ENCODE measurements around the gene FRG2C. TPM values are rescaled to one million over a fixed set of nuclear protein-coding genes. Genes with fewer than 3 reads are reported as not detected.
"Not testable (repeated sequence)": the region's sequence is repeated elsewhere in the genome, so short reads cannot be mapped to it uniquely, and the experiment has no call there.

Gene FRG2C
- total RNA-seq, 3 donors from 2014 or later (not counting 1 experiment from before 2014, with no cell fraction given), result not detected

DNA sequence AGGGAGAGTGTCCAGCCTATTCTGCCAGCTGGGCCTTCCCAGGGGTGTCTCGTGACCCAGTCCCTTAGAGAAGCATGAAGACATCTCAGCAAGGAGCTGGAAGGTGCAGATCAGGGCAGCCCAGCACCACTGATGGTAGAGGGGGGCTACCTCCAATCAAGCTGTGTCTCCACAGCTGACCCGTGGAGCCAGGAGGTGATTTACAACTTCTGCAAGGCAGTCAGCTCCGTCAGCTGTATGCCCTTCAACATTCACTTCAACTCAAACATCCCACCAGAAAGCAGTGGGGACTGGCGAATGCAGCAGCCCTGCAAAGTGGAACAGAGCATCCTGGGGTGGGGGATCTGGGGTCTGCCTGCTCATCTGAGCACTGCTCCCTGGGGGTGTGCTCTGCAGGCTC, 32.6 kb upstream of the FRG2C start:
- DNase-seq (no peak), ATAC-seq (no peak)
- Mint-ChIP-seq H3K27ac (no peak overlapping the region), H3K4me3 (no peak overlapping the region), H3K4me1 (peaks cover 0 to 5% of the 10 kb centered on the region in 2 donors), H3K27me3 (ENCODE audit: low read depth in 2 of 2) (no peaks in the 10 kb centered on the region), H3K36me3 (no peaks in the 10 kb centered on the region), H3K9me3 (no peaks in the 10 kb centered on the region)
- Histone ChIP-seq H3K4me1 (ENCODE audit: control insufficient read depth, insufficient read depth, low read length) (no peaks in the 10 kb centered on the region), H3K9me3 (ENCODE audit: control insufficient read depth, insufficient read depth, low read length) (no peaks in the 10 kb centered on the region), H3K4me3 (ENCODE audit: low read length) (no peak overlapping the region), H3K36me3 (ENCODE audit: control insufficient read depth, insufficient read depth, low read length) (no peaks in the 10 kb centered on the region), H3K27me3 (ENCODE audit: control insufficient read depth, insufficient read depth, low read length) (no peaks in the 10 kb centered on the region), H3K27ac (ENCODE audit: low read length) (no peak overlapping the region)
- TF ChIP-seq, protein P1, sequence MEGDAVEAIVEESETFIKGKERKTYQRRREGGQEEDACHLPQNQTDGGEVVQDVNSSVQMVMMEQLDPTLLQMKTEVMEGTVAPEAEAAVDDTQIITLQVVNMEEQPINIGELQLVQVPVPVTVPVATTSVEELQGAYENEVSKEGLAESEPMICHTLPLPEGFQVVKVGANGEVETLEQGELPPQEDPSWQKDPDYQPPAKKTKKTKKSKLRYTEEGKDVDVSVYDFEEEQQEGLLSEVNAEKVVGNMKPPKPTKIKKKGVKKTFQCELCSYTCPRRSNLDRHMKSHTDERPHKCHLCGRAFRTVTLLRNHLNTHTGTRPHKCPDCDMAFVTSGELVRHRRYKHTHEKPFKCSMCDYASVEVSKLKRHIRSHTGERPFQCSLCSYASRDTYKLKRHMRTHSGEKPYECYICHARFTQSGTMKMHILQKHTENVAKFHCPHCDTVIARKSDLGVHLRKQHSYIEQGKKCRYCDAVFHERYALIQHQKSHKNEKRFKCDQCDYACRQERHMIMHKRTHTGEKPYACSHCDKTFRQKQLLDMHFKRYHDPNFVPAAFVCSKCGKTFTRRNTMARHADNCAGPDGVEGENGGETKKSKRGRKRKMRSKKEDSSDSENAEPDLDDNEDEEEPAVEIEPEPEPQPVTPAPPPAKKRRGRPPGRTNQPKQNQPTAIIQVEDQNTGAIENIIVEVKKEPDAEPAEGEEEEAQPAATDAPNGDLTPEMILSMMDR (IDR thresholded peaks at IDR 0.05), result no peak
- WGBS (ENCODE audit: insufficient coverage), result 73% methylated on average over 4 of the region's 4 CpGs
- intact Hi-C loops (cut with micrococcal nuclease), result no loop called here

- H3K9me3 Mint-ChIP-seq; H3K27me3 ChIP-seq (ENCODE audit: control insufficient read depth, insufficient read depth, low read length); H3K4me1 ChIP-seq (ENCODE audit: control insufficient read depth, insufficient read depth, low read length); H3K4me3 ChIP-seq (ENCODE audit: low read length); H3K27me3 Mint-ChIP-seq (ENCODE audit: low read depth in 2 of 2); H3K36me3 Mint-ChIP-seq; H3K4me3 Mint-ChIP-seq; H3K9me3 ChIP-seq (ENCODE audit: control insufficient read depth, insufficient read depth, low read length); intact Hi-C loops (cut with micrococcal nuclease); H3K27ac Mint-ChIP-seq; H3K36me3 ChIP-seq (ENCODE audit: control insufficient read depth, insufficient read depth, low read length); H3K27ac ChIP-seq (ENCODE audit: low read length); DNase-seq; ATAC-seq: not testable (repeated sequence)
- peaks cover 23 to 30% of the 10 kb centered on the region in 2 donors for H3K4me1 Mint-ChIP-seq
- WGBS (ENCODE audit: insufficient coverage), result 97% methylated on average over 10 of the region's 10 CpGs
Observed at GRCh38 chr3:75638947-75639346, 25.2 kb upstream of the FRG2C start.

DNA sequence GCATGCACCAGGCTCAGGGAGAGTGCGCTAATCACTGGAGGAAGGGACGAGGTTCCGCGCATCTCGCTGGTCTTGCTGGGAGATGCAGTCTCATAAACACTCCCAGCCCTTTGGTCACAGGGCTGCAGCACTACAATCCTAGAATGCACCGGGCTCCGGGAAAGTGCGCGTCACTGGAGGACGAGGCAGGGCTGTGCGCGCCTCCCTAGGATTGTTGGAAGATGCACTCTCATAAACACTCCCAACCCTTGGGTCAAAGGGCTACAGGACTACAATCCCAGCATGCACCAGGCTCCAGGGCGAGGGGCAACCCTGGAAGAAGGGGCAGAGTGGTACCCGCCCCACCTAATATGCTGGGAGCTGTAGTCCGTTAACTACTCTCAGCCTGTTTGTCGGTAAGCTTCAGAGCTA, 23.0 kb upstream of the FRG2C start:
- H3K4me3 ChIP-seq (ENCODE audit: low read length), result peak overlapping the region; percentile 48
- intact Hi-C loops (cut with micrococcal nuclease), result loop anchor here (5.0 kb wide), 1 partner anchor 449 kb away; no protein-coding TSS in a partner anchor
- 8% methylated on average over 16 of the region's 16 CpGs for WGBS (ENCODE audit: insufficient coverage)
- H3K9me3 ChIP-seq (ENCODE audit: control insufficient read depth, insufficient read depth, low read length); H3K36me3 ChIP-seq (ENCODE audit: control insufficient read depth, insufficient read depth, low read length); ATAC-seq; H3K4me1 ChIP-seq (ENCODE audit: control insufficient read depth, insufficient read depth, low read length); H3K27me3 ChIP-seq (ENCODE audit: control insufficient read depth, insufficient read depth, low read length); H3K36me3 Mint-ChIP-seq; H3K27me3 Mint-ChIP-seq (ENCODE audit: low read depth in 2 of 2); H3K27ac ChIP-seq (ENCODE audit: low read length); H3K9me3 Mint-ChIP-seq: not testable (repeated sequence)
- peak in 1 of 2 donors; percentile 32 for DNase-seq
- peaks cover 23 to 30% of the 10 kb centered on the region in 2 donors for H3K4me1 Mint-ChIP-seq
- peak overlapping the region; percentile 90 for H3K4me3 Mint-ChIP-seq
- H3K27ac Mint-ChIP-seq, result peak overlapping the region; percentile 36 to 86

DNA sequence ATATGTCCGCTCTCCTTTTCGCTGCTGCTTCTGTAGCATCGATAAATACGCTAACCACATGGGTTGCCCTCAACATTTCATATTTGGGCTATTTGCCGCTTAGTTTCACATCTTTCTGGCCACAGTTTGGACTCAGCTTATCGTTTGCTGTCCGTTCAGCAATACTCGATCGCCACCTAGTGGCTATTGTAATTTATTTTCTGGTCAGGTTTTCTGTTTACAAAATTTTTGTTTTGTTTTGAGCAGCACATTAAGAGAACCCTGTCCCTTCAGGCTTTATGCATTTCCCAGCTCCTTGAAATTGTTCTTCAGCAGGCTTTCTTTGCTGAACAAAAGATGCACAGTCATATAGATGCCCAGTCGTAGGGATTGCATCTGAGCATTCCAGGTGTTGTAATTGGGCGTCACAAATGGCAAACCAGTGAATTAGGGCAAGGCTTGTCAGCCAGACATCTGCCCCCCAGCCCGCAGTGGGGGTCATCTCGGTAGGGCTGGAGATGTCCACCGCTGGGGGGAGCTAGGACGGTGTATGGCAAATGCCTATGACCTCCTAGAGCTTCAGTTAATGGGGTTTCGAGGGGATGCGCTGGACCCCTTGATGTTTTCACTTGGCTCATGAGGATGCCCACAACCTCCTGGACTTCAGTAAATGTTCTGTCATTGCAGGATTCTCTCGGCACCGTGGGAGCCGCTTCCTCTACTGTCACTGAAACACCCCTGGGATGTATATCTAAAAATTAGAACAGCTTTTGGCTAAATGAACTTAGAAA, 20.9 kb upstream of the FRG2C start:
- H3K36me3 ChIP-seq (ENCODE audit: control insufficient read depth, insufficient read depth, low read length); H3K36me3 Mint-ChIP-seq; H3K9me3 Mint-ChIP-seq; H3K4me3 ChIP-seq (ENCODE audit: low read length); H3K9me3 ChIP-seq (ENCODE audit: control insufficient read depth, insufficient read depth, low read length); H3K27ac ChIP-seq (ENCODE audit: low read length); ATAC-seq; H3K27me3 ChIP-seq (ENCODE audit: control insufficient read depth, insufficient read depth, low read length); H3K27me3 Mint-ChIP-seq (ENCODE audit: low read depth in 2 of 2); H3K4me1 ChIP-seq (ENCODE audit: control insufficient read depth, insufficient read depth, low read length): not testable (repeated sequence)
- peaks cover 23 to 30% of the 10 kb centered on the region in 2 donors for H3K4me1 Mint-ChIP-seq
- DNase-seq, result peak in 1 of 2 donors; percentile 49
- TF ChIP-seq, protein P1 (IDR thresholded peaks at IDR 0.05), result peak; percentile 68
- intact Hi-C loops (cut with micrococcal nuclease), result loop anchor here (5.0 kb wide), 1 partner anchor 451 kb away; no protein-coding TSS in a partner anchor
- WGBS (ENCODE audit: insufficient coverage), result 35% methylated on average over 17 of the region's 20 CpGs
- peak overlapping the region; percentile 90 for H3K4me3 Mint-ChIP-seq
- peak overlapping the region; percentile 36 to 48 for H3K27ac Mint-ChIP-seq

GRCh38 chr3:75645548-75645947, 18.6 kb upstream of the FRG2C start:
- H3K9me3 Mint-ChIP-seq; intact Hi-C loops (cut with micrococcal nuclease); H3K27me3 Mint-ChIP-seq (ENCODE audit: low read depth in 2 of 2); H3K4me1 ChIP-seq (ENCODE audit: control insufficient read depth, insufficient read depth, low read length); H3K27ac Mint-ChIP-seq; DNase-seq; H3K4me3 ChIP-seq (ENCODE audit: low read length); H3K36me3 Mint-ChIP-seq; ATAC-seq; H3K27me3 ChIP-seq (ENCODE audit: control insufficient read depth, insufficient read depth, low read length); H3K27ac ChIP-seq (ENCODE audit: low read length); H3K4me3 Mint-ChIP-seq; H3K9me3 ChIP-seq (ENCODE audit: control insufficient read depth, insufficient read depth, low read length); H3K36me3 ChIP-seq (ENCODE audit: control insufficient read depth, insufficient read depth, low read length): not testable (repeated sequence)
- H3K4me1 Mint-ChIP-seq, result peaks cover 23 to 27% of the 10 kb centered on the region in 2 donors
- WGBS (ENCODE audit: insufficient coverage), result 100% methylated on average over 1 of the region's 4 CpGs

Measured in natural killer cell (primary cell).